SHP77 (cell line): ENCODE results near the gene CFAP73.
A peak's percentile ranks its signal among the peaks of the same experiment; 100 is the strongest.
"Not testable (repeated sequence)": the region's sequence is repeated elsewhere in the genome, so short reads cannot be mapped to it uniquely, and the experiment has no call there.

Source experiments
- DNase-seq, 2 experiments: peaks; one replicate each; lab custom pipeline; 2025; lab: John Stamatoyannopoulos, UW

Gene CFAP73

GRCh38 chr12:113149361-113150150 is at the start of gene CFAP73:
Gene CFAP73, plus strand, starts transcription at chr12:113149724. Its CDS starts 134 bp downstream, at chr12:113149858.
- DNase-seq = peak; percentile 71 to 80

GRCh38 chr12:113099764-113100163 is 49.8 kb upstream of the CFAP73 start:
- no peak for DNase-seq

- DNase-seq = no peak
These were observed 47.8 kb upstream of the CFAP73 start for GRCh38 chr12:113101751-113102150.

GRCh38 chr12:113102811-113103210 is 46.7 kb upstream of the CFAP73 start:
- no peak for DNase-seq

GRCh38 chr12:113103756-113104450 is 45.6 kb upstream of the CFAP73 start:
- DNase-seq = no peak

- no peak for DNase-seq
These were observed 44.5 kb upstream of the CFAP73 start for GRCh38 chr12:113104953-113105510.

- no peak for DNase-seq
These were observed 43.8 kb upstream of the CFAP73 start for GRCh38 chr12:113105606-113106271.

GRCh38 chr12:113106361-113106760 is 43.2 kb upstream of the CFAP73 start:
- no peak for DNase-seq

- no peak for DNase-seq
These were observed 41.2 kb upstream of the CFAP73 start for GRCh38 chr12:113108308-113108707.

- DNase-seq = no peak
These were observed 40.2 kb upstream of the CFAP73 start for GRCh38 chr12:113109360-113109759.

- no peak for DNase-seq
These were observed 39.5 kb upstream of the CFAP73 start for GRCh38 chr12:113109872-113110599.

GRCh38 chr12:113111247-113111646 is 38.3 kb upstream of the CFAP73 start:
- no peak for DNase-seq

- DNase-seq = no peak
These were observed 37.3 kb upstream of the CFAP73 start for GRCh38 chr12:113112043-113112899.

GRCh38 chr12:113113397-113113796 is 36.1 kb upstream of the CFAP73 start:
- DNase-seq = no peak

GRCh38 chr12:113114447-113115178 is 34.9 kb upstream of the CFAP73 start:
- DNase-seq = no peak

GRCh38 chr12:113115455-113116126 is 33.9 kb upstream of the CFAP73 start:
- DNase-seq = no peak

GRCh38 chr12:113116875-113117274 is 32.6 kb upstream of the CFAP73 start:
- no peak for DNase-seq

- DNase-seq = not testable (repeated sequence)
These were observed 31.8 kb upstream of the CFAP73 start for GRCh38 chr12:113117684-113118083.

- DNase-seq = no peak
These were observed 31.4 kb upstream of the CFAP73 start for GRCh38 chr12:113118142-113118541.
